Activated naive CD4-positive, alpha-beta T cell treated with Interleukin-2 at 50 U/mL for 16 hours (primary cell): ENCODE measurements around the gene SLC22A13.
"Not testable (repeated sequence)": the region's sequence is repeated elsewhere in the genome, so short reads cannot be mapped to it uniquely, and the experiment has no call there.

Experiments used
- DNase-seq: peaks from one replicate; pipeline ENCODE4 v3.0.0-alpha.2; 2020

SLC22A13 gene

GRCh38 chr3:38264779-38265178 is 833 bp upstream of the SLC22A13 start:
- DNase-seq = no peak

GRCh38 chr3:38266810-38267209 is 1.2 kb downstream of the SLC22A13 start:
- DNase-seq = no peak

DNA sequence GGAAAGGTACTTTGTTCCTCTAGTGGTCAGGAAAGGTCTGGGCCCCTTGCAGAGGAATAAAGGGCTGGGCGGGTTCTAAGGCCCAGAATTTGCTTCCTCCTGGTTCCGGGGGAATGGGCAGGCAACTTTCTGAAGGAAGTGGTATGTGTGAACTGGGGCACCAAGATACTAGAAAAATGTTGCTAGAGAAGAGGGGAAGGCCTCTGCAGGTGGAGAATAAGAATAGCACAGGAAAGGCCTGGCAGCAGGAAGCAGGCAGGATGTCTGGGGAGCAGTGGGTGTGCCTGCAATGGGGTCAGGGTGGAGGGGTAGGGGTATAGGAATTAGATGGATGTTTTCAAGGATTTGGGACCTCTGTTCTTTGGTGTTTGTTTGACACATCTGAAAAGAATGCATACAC is 2.0 kb downstream of the SLC22A13 start:
- no peak for DNase-seq

DNA sequence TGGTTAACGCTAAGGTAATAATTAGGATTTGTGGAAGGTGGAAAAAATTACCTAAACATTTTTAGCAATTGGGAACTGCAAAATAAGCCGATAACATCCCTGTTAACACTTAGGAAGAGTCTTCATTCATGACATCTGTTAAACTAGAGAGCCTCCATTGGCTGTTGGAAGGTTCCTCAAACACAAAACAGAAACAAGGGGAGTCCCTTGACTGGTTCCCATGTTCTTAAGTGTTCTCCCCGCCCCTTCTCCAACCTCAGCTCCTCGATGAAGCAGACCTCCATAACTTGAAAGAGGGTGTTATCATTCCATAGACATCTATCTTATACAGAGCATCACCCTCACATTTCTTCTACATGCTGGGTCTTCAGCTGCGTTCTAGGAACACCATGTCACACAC is 2.5 kb downstream of the SLC22A13 start:
- no peak for DNase-seq

DNA sequence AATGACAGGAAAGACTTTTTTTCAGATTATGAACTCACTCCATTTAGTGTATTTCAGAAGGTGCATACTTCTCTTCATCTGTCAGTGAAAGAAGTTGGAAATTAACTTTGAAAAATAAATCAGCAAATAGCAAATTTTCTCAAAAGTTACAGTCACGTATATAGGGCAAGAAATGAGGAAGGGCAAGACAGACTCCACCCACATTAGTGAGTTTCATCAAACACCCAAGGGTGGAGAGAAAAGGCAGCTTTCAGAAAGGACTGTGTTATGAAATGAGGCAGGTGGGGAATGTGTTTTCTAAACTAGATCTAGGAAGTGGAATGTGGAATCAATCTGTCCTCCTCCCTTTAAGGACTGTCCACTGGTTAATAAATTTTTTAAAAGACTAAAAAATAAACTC is 2.9 kb downstream of the SLC22A13 start:
- DNase-seq = no peak

GRCh38 chr3:38270606-38271005 is 5.0 kb downstream of the SLC22A13 start:
- no peak for DNase-seq

DNA sequence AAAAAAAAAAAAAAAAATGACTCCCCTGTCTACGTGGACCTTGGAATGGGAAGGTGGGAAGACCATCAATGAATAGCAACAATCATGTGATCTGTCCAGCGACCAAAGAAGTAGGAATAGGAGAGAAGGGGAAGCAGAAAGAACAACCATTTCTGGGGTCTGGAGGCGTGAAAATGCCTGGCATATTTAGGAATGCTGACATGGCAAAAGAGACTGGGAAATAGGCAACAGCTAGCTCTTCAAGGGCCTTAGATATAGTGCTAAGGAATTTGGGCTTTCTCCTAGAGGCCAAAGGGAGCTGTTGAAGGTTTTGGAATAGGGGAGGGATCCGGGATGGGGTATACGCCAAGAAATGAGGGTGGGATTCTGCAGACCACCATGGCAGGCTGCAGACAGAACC is 5.9 kb downstream of the SLC22A13 start:
- no peak for DNase-seq

DNA sequence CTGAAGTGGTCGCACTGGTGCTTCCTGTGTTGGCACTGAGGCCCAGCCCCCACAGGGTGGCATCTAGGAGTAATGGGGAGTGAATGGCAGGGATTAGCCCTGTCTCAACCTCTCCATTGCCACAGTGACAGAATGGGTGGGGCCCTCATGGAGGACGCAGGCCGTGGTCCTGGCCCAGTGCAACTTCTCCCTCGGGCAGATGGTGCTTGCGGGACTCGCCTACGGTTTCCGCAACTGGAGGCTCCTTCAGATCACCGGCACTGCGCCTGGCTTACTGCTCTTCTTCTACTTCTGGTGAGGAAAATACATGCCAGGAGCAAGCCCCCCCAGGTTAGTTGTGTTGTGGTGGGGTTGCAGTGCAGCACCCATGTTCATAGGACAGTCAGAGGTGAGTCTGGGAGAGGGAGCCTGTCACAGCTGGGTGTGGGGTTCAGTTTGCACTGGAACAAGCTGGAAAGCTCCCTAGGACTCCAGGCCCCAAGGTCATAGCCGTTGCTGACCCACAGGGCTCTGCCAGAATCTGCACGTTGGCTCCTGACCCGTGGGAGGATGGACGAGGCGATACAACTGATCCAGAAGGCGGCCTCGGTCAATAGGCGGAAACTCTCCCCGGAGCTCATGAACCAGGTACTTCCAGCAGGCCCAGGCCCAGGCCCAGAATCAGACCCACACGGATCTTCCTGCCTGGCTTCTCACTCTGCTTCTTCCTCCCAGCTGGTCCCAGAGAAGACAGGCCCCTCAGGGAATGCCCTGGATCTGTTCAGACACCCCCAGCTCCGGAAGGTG is 9.4 kb downstream of the SLC22A13 start:
- DNase-seq = no peak

DNA sequence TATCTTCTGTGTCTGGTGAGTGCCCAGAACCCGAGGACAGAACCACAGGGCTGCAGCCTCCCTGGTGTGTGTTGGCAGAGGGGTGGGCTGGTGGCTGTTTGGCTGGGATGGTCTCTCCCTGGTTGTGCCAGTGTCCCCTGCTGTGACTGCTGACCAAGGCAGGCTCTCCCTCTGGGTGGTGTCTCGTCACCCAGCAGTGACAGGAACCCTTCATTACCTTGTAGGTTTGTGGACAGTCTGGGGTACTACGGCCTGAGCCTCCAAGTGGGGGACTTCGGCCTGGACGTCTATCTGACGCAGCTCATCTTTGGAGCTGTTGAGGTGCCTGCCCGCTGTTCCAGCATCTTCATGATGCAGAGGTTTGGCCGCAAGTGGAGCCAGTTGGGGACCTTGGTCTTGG is 10.0 kb downstream of the SLC22A13 start:
- no peak for DNase-seq

DNA sequence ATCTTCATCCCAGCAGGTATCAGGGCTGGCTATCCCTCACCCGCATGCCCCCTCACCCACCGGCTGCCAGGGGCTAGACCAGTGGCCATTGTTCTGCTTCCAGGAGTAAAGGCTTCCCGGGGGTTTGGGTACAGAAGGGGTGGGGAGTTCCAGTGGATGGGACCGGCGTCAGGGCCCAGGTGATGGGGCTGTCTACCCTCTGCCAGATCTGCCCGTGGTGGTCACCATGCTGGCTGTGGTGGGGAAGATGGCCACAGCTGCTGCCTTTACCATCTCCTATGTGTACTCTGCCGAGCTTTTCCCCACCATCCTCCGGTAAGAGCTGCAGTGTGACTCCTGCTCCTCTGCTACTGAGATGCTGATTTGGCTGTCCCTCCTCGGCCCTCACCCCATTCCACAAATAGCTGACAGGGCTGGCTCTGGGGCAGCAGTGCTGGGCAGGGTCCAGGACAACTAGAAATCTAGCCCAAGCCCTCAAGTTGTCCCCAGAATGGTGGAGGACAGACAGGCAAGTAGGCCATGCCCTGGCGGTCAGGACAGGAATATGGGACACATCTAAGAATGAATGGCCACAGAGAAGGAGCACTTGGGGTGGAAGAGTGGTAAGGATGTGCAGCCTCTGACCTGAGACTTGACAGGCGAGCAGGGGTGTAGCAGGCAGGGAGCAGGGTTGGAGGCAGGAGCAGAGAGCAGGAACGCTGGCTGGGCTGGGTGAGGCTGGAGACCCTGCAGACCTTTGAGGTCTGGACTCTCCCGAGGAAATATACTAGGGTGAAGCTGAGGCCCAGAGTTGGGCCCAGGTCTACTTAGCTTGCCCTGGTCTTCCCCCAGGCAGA is 10.7 kb downstream of the SLC22A13 start:
- no peak for DNase-seq

- no peak for DNase-seq
These were observed 11.5 kb downstream of the SLC22A13 start for GRCh38 chr3:38276917-38277630.

DNA sequence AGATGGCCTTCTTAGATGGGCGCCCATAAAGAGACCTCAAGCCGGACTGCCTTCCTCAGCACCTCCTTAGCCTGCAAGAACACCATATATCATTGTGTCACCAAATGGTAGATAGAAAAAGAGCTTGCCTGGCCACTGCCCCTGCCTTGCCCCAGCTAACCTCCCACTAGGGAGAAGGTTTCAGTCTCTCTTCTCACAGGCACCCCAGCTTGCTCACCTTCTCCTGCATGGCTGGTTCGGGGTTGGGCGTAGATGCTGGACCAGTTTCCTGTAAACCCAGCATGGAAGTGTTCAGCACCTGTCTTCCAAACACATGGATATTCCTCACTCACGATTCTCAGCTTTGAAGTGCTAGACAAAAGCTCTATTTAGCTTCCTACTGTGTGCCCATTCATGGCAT is 13.2 kb downstream of the SLC22A13 start:
- DNase-seq = no peak

DNA sequence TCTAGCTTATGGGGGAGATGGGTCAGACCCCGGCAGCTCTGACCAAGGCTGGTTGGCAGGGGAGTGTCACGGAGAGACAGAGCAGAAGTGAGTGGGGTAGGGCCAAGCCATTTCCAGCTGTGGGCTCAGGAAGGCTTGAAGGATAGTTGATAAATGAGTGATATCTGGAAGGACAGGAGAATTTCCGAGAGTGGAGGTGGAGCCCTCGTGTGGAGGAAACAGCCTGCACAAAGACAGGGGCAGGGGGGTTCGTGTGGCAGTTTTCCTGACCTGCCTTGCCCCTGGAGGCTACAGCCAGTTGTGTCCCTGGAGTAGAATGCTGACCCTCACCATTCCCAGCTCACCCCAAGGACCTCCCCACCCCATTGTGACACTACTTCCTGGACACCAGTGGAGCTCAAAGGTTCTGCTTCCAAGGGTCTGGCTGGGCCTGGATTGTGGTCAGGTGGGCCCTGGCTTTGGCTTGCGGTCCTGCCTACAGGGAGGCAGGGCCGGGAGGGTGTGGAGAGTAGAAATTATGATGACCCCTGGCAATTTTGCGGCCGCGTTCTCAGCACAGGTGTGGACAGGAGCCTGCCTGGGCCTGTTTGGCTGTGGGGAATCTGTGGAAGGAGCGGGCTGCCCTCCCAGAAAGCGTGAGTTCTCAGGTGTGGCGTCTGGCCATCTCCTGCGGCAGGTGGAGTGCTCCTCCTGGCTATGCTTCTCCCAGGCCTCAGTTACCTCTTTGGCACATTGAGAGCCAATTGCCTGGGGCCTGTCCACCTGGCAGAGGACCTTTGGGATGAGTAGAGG is 16.5 kb downstream of the SLC22A13 start, which contains the start of gene SLC22A14:
Gene SLC22A14 (plus strand): TSS at position 400 of the 792 bp plus-strand sequence. CDS start 23,733 bp downstream, outside the sequence.
- no peak for DNase-seq

DNA sequence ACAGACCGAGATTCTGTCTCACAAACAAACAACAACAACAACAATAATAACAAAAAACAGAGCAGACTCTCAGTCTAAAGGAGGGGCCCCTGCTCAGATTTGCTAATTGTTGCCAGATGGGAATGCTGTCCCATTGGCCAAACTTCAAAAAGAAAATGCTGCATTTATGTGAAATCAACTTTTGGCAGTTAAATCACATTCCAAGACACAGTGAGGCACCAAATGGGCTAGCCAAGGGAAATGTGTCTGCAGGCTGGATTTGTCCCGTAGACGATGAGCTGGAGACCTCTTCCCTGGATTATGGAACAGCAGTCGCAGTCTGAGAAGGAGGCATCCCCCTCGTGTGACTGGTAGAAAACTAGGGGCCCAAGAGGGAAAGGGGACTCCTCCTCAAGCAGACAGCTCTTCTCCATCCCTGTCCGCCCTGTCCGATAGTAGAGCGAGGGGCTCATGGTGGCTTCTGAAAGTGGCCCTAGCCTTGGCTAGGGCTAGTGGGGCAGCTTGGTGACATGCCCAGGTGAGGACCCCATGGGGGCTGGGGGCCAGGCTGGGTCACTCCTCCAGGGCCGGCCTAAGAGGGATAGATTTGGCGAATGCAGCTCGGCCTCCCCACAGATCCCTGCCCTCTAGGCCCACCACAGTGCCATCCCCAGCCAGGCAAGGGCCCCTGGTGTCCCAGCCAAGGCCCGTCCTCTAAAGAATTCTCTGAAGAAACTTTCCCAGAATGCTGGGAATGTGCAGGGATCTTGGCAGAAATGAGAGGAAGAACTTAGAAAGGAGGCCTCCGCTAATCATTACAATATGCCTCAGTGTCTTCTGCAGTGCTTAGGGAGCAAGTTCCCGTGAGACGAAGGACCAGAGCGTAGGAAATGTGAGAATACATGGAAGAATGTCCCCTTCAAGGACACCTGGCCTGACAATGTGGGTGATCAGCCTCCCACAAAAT is 18.5 kb downstream of the SLC22A13 start:
- no peak for DNase-seq

- DNase-seq = no peak
These were observed 19.1 kb downstream of the SLC22A13 start for GRCh38 chr3:38284756-38285150.

- DNase-seq = not testable (repeated sequence)
These were observed 23.9 kb downstream of the SLC22A13 start for GRCh38 chr3:38289286-38290217.

GRCh38 chr3:38297053-38297452 is 31.4 kb downstream of the SLC22A13 start:
- DNase-seq = not testable (repeated sequence)

DNA sequence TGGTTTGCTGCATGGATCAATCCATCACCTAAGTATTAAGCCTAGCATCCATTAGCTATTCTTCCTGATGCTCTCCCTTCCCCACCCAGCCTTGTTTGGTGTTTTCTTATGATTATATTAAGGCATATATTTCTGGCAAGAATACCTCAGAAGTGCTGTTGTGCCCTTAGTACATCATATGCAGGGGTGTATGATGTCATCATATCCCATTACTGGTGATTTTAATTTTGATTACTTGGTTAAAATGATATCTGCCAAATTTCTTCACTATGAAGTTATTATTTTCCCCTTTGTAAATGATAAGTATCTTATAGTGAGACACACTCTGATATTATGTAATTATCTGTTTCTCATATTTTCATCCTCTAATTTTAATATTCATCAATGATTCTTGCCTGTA is 31.9 kb downstream of the SLC22A13 start:
- DNase-seq = no peak

DNA sequence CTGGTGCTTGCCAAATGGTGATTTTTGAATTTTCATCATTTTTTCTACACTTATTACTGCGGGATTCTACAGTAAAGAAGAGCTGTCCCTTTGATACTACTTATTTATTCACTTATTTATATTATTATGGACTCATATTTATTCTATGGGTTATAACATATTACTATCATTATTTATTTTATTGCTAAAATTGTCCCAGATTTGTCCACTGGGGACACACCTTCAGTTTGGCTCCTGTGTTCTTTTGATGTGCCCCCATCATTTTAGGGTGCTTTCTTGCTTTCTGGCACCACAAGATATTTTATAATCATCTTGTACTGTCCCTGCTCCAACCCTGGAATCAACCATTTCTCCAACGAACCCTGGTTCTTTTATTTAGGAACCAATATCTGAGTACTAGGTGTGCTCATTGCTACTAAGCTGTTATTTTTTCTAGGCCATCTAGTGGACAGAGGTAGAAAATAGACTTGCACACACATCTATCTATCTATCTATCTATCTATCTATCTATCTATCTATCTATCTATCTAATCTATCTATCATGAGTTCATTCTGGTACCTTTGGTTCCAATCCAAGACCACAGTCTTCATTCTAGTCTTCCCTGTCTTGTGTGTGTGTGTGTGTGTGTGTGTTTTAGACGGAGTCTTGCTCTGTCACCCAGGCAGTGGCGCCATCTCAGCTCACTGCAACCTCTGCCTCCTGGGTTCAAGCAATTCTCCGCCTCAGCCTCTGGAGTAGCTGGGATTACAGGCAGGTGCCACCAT is 32.5 kb downstream of the SLC22A13 start:
- DNase-seq = no peak
